IMR-90 (cell line): ENCODE results near the gene SORL1. TPM values are rescaled to one million over a fixed set of nuclear protein-coding genes. Genes with fewer than 3 reads are reported as not detected.

Source experiments
- ATAC-seq: fragments of 200-7000 bp; cut with Tn5 transposase; 2 replicates; pipeline ENCODE4 v1.9.1; 2020; ENCODE audit warnings: low read depth, mild to moderate bottlenecking, moderate library complexity
- BruUV-seq: library from RNA; stranded (reverse); fragments of 400-500 nt; replicated peaks from 2 replicates; lab custom pipeline; 2021; lab: Mats Ljungman, UMichigan
- CTCF ChIA-PET: fragments of 300-600 bp; formaldehyde crosslinking; extraction: SDS; loops from one replicate; lab custom pipeline; 2021; ENCODE audit warnings: antibody characterized with exemption; lab: Yijun Ruan, JAX
- POLR2A ChIA-PET: fragments of 300-600 bp; sonication (Branson Sonifier 250); formaldehyde crosslinking; loops from one replicate; lab custom pipeline; 2022; ENCODE audit warnings: antibody characterized with exemption; ENCODE audit not compliant: unreplicated experiment; lab: Charles Lee
- DNase-seq: peaks from one replicate; pipeline ENCODE4 v3.0.0; 2013
- H2AFZ ChIP-seq: replicated peaks from 2 replicates; pipeline ENCODE3; 2013; ENCODE audit warnings: low read length, mild to moderate bottlenecking; ENCODE audit not compliant: poor library complexity
- H2AK5ac ChIP-seq: 2 replicates; pipeline ENCODE4 v1.6.1; 2013; ENCODE audit warnings: low read depth, low read length, inconsistent platforms
- H2AK9ac ChIP-seq: replicated peaks from 2 replicates; pipeline ENCODE3; 2013; ENCODE audit warnings: mild to moderate bottlenecking, low read depth, low read length, moderate library complexity; ENCODE audit not compliant: poor library complexity
- H2BK120ac ChIP-seq: 2 replicates; pipeline ENCODE4 v1.6.1; 2013; ENCODE audit warnings: low read depth, low read length, inconsistent platforms
- H2BK15ac ChIP-seq: 3 replicates; pipeline ENCODE4 v1.6.1; 2013; ENCODE audit warnings: low read depth, low read length, inconsistent platforms
- H2BK20ac ChIP-seq: 2 replicates; pipeline ENCODE4 v1.6.1; 2013; ENCODE audit warnings: low read depth, mild to moderate bottlenecking, inconsistent platforms, low read length, moderate library complexity
- H2BK5ac ChIP-seq: 2 replicates; pipeline ENCODE4 v1.6.1; 2013; ENCODE audit warnings: mild to moderate bottlenecking, low read depth, low read length, inconsistent platforms; ENCODE audit not compliant: poor library complexity, severe bottlenecking
- H3K14ac ChIP-seq: replicated peaks from 2 replicates; pipeline ENCODE4 v1.6.1; 2013; ENCODE audit warnings: low read depth, low read length, inconsistent platforms
- H3K18ac ChIP-seq: 2 replicates; pipeline ENCODE4 v1.6.1; 2013; ENCODE audit warnings: low read depth, low read length, control low read depth
- H3K23ac ChIP-seq: 2 replicates; pipeline ENCODE4 v1.6.1; 2013; ENCODE audit warnings: low read depth, low read length, inconsistent platforms
- H3K27ac ChIP-seq: 2 replicates; pipeline ENCODE4 v1.5.1; 2013; ENCODE audit warnings: mild to moderate bottlenecking, control low read depth, low read length; ENCODE audit not compliant: insufficient read depth
- H3K27me3 ChIP-seq: 2 replicates; pipeline ENCODE4 v1.6.1; 2013; ENCODE audit warnings: low read length; ENCODE audit not compliant: control insufficient read depth, insufficient read depth
- H3K36me3 ChIP-seq: 2 replicates; pipeline ENCODE4 v1.6.1; 2013; ENCODE audit warnings: low read length, mixed read lengths; ENCODE audit not compliant: control insufficient read depth, insufficient read depth
- H3K4ac ChIP-seq: 2 replicates; pipeline ENCODE4 v1.6.1; 2013; ENCODE audit warnings: low read depth, low read length, inconsistent platforms
- H3K4me1 ChIP-seq: 2 replicates; pipeline ENCODE4 v1.6.1; 2013; ENCODE audit warnings: low read length, mixed read lengths; ENCODE audit not compliant: control insufficient read depth, insufficient read depth
- H3K4me2 ChIP-seq: 2 replicates; pipeline ENCODE4 v1.6.1; 2013; ENCODE audit warnings: low read depth, mild to moderate bottlenecking, control low read depth, low read length, moderate library complexity
- H3K4me3 ChIP-seq: 2 replicates; pipeline ENCODE4 v1.5.1; 2013; ENCODE audit warnings: low read depth, mild to moderate bottlenecking, control low read depth, low read length, moderate library complexity; ENCODE audit not compliant: insufficient read depth
- H3K56ac ChIP-seq: 2 replicates; pipeline ENCODE4 v1.6.1; 2013; ENCODE audit warnings: low read length, inconsistent platforms; ENCODE audit not compliant: insufficient read depth; ENCODE audit errors: extremely low read depth
- H3K79me1 ChIP-seq, 2 experiments: 2 replicates each; pipeline ENCODE4 v1.6.1; 2013; ENCODE audit warnings: low read length in 2 of 2, inconsistent platforms in 1 of 2, low read depth in 1 of 2
- H3K9ac ChIP-seq: 2 replicates; pipeline ENCODE4 v1.6.1; 2013; ENCODE audit warnings: low read depth, low read length, control low read depth
- H3K9me1 ChIP-seq: 2 replicates; pipeline ENCODE4 v1.6.1; 2013; ENCODE audit warnings: low read length, inconsistent platforms; ENCODE audit not compliant: insufficient read depth
- H3K9me3 ChIP-seq: 2 replicates; pipeline ENCODE4 v1.6.1; 2013; ENCODE audit warnings: low read length; ENCODE audit not compliant: control insufficient read depth, insufficient read depth
- H4K20me1 ChIP-seq: 2 replicates; pipeline ENCODE4 v1.6.1; 2013; ENCODE audit warnings: low read length, inconsistent platforms; ENCODE audit not compliant: insufficient read depth
- H4K5ac ChIP-seq: 2 replicates; pipeline ENCODE4 v1.6.1; 2013; ENCODE audit warnings: mild to moderate bottlenecking, low read depth, low read length, control low read depth
- H4K8ac ChIP-seq, 2 experiments: 2 replicates each; pipeline ENCODE4 v1.6.1; 2013; ENCODE audit warnings: low read depth in 2 of 2, low read length in 2 of 2, control low read depth in 1 of 2, inconsistent platforms in 1 of 2
- H4K91ac ChIP-seq: 2 replicates; pipeline ENCODE4 v1.6.1; 2013; ENCODE audit warnings: low read depth, low read length, inconsistent platforms; ENCODE audit not compliant: insufficient read depth
- BHLHE40 ChIP-seq: fragments of 150-350 bp; IDR thresholded peaks from 2 replicates; pipeline ENCODE4 v1.6.1; 2016; ENCODE audit warnings: mild to moderate bottlenecking, low read depth, low read length
- CEBPB ChIP-seq: IDR thresholded peaks from 2 replicates; pipeline ENCODE4 v1.6.1; 2012; ENCODE audit warnings: low read depth, low read length, improper control_type of control experiment
- CHD1 ChIP-seq: IDR thresholded peaks from 2 replicates; pipeline ENCODE4 v1.6.1; 2012; ENCODE audit warnings: low read depth, low read length, improper control_type of control experiment
- ELK1 ChIP-seq: fragments of 150-350 bp; IDR thresholded peaks from 2 replicates; pipeline ENCODE4 v1.6.1; 2016; ENCODE audit warnings: low read depth, mild to moderate bottlenecking, low read length, moderate library complexity, borderline replicate concordance
- FOS ChIP-seq: fragments of 150-350 bp; IDR thresholded peaks from 2 replicates; pipeline ENCODE4 v1.6.1; 2016; ENCODE audit warnings: low read depth, low read length
- MAFK ChIP-seq: IDR thresholded peaks from 2 replicates; pipeline ENCODE4 v1.6.1; 2012; ENCODE audit warnings: low read depth, low read length, improper control_type of control experiment
- MAZ ChIP-seq: IDR thresholded peaks from 2 replicates; pipeline ENCODE4 v1.6.1; 2012; ENCODE audit warnings: low read depth, mild to moderate bottlenecking, low read length, improper control_type of control experiment, moderate library complexity, borderline replicate concordance
- MXI1 ChIP-seq: IDR thresholded peaks from 2 replicates; pipeline ENCODE4 v1.6.1; 2012; ENCODE audit warnings: low read depth, mild to moderate bottlenecking, low read length, moderate library complexity, borderline replicate concordance
- NFE2L2 ChIP-seq: fragments of 150-350 bp; IDR thresholded peaks from 2 replicates; pipeline ENCODE4 v1.6.1; 2016; ENCODE audit warnings: low read depth, mild to moderate bottlenecking, low read length
- POLR2A ChIP-seq: IDR thresholded peaks from 2 replicates; pipeline ENCODE4 v1.6.1; 2012; ENCODE audit warnings: mild to moderate bottlenecking, low read depth, low read length
- RAD21 ChIP-seq: IDR thresholded peaks from 2 replicates; pipeline ENCODE4 v1.6.1; 2012; ENCODE audit warnings: low read length, improper control_type of control experiment
- RCOR1 ChIP-seq: IDR thresholded peaks from 2 replicates; pipeline ENCODE4 v1.6.1; 2012; ENCODE audit warnings: mild to moderate bottlenecking, low read length, improper control_type of control experiment; ENCODE audit not compliant: insufficient replicate concordance
- RFX5 ChIP-seq: IDR thresholded peaks from 2 replicates; pipeline ENCODE4 v1.8.0; 2012; ENCODE audit warnings: low read depth, mild to moderate bottlenecking, low read length, moderate library complexity
- SMC3 ChIP-seq: fragments of 150-350 bp; IDR thresholded peaks from 2 replicates; pipeline ENCODE4 v1.6.1; 2016; ENCODE audit warnings: low read depth, mild to moderate bottlenecking, antibody characterized with exemption, low read length, moderate library complexity
- USF2 ChIP-seq: fragments of 150-350 bp; IDR thresholded peaks from 2 replicates; pipeline ENCODE4 v1.6.1; 2017; ENCODE audit warnings: mild to moderate bottlenecking, antibody characterized with exemption, low read length, low read depth
- WGBS, 2 experiments: methylation state at CpG; one replicate each; pipeline versions ENCODE4 v1.1.5 to v1.1.7; 2013; ENCODE audit warnings: missing lambda C conversion rate in 2 of 2; ENCODE audit not compliant: insufficient read length in 1 of 2; ENCODE audit errors: extremely low coverage in 2 of 2; 5-methylcytosine and 5-hydroxymethylcytosine counted together
- dilution Hi-C: fragments of 300-500 bp; cut with HindIII; formaldehyde crosslinking; loops from one replicate; pipeline ENCODE4 v1.14.3; 2018; ENCODE audit warnings: low sequenced_read_pairs; ENCODE audit not compliant: unreplicated experiment
- in situ Hi-C: fragments of 300-500 bp; cut with MboI; formaldehyde crosslinking; loops from 3 replicates; pipeline ENCODE4 v1.14.3; 2019; ENCODE audit warnings: low sequenced_read_pairs, inconsistent platforms, mixed read lengths
- intact Hi-C: fragments of 100-400 bp; cut with micrococcal nuclease; formaldehyde crosslinking; loops from 2 replicates; pipeline ENCODE4 v1.10.0; 2022
- polyA plus RNA-seq, 3 experiments: library from polyadenylated mRNA; depleted of rRNA; stranded (reverse); fragments of >200 nt; gene quantifications; 2 replicates each; pipeline ENCODE4 v1.2.3, GENCODE V29; 2012; ENCODE audit warnings: low replicate concordance in 1 of 3
- total RNA-seq: library from RNA; depleted of rRNA; stranded (reverse); fragments of >200 nt; gene quantifications from 2 replicates; pipeline ENCODE4 v1.2.3, GENCODE V29; 2012
- TF ChIP-seq, protein P1 (sequence below): conservative IDR thresholded peaks from 2 replicates; pipeline ENCODE4 v1.5.1; 2012; ENCODE audit warnings: mild to moderate bottlenecking, low read depth, low read length, improper control_type of control experiment

Gene SORL1
- total and polyA plus RNA-seq, 2 of the 4 experiments (the other 2 are of a cell fraction), result 1.0 to 2.0 TPM

GRCh38 chr11:121554552-121554951 lies 102.4 kb downstream of the SORL1 start:
- dilution Hi-C loops (no loop called here), in situ Hi-C loops (no loop called here), intact Hi-C loops (no loop called here)
- no peak overlapping the region for H3K4me2 ChIP-seq
- H3K9me3 ChIP-seq, result no peaks in the 10 kb centered on the region
- no peaks in the 10 kb centered on the region for H3K4me1 ChIP-seq
- H4K5ac ChIP-seq, result no peak overlapping the region
- H3K79me1 ChIP-seq, result no peaks in the 10 kb centered on the region
- H2AK9ac ChIP-seq, result no peak overlapping the region
- H3K18ac ChIP-seq, result no peak overlapping the region
- H3K4ac ChIP-seq, result no peak overlapping the region
- H3K56ac ChIP-seq, result no peak overlapping the region
- H2AFZ ChIP-seq, result no peak overlapping the region
- no peaks in the 10 kb centered on the region; the same call in 1 of the 2 replicates for H3K9me1 ChIP-seq
- no peak overlapping the region for H4K91ac ChIP-seq
- DNase-seq (no peak), ATAC-seq (no peak)
- no peak for TF ChIP-seq RCOR1
- no peak for TF ChIP-seq ELK1
- no peak for TF ChIP-seq NFE2L2
- no peak for TF ChIP-seq RAD21
- no peak for TF ChIP-seq SMC3
- TF ChIP-seq CEBPB, result no peak
- TF ChIP-seq, protein P1, sequence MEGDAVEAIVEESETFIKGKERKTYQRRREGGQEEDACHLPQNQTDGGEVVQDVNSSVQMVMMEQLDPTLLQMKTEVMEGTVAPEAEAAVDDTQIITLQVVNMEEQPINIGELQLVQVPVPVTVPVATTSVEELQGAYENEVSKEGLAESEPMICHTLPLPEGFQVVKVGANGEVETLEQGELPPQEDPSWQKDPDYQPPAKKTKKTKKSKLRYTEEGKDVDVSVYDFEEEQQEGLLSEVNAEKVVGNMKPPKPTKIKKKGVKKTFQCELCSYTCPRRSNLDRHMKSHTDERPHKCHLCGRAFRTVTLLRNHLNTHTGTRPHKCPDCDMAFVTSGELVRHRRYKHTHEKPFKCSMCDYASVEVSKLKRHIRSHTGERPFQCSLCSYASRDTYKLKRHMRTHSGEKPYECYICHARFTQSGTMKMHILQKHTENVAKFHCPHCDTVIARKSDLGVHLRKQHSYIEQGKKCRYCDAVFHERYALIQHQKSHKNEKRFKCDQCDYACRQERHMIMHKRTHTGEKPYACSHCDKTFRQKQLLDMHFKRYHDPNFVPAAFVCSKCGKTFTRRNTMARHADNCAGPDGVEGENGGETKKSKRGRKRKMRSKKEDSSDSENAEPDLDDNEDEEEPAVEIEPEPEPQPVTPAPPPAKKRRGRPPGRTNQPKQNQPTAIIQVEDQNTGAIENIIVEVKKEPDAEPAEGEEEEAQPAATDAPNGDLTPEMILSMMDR, result no peak
- no peak for TF ChIP-seq RFX5
- no peak for TF ChIP-seq MAZ
- no peak for TF ChIP-seq POLR2A
- no peak for TF ChIP-seq CHD1
- TF ChIP-seq FOS, result no peak
- TF ChIP-seq BHLHE40, result no peak
- TF ChIP-seq MXI1, result no peak
- no peak for TF ChIP-seq USF2
- TF ChIP-seq MAFK, result no peak
- no peak overlapping the region for H3K14ac ChIP-seq
- H3K9ac ChIP-seq, result no peak overlapping the region
- H2BK120ac ChIP-seq, result no peak overlapping the region
- ChIA-PET CTCF (no interaction called here), POLR2A (interaction anchor here (0.6 kb wide), 1 partner anchor 41 kb away, joined by 3 read pairs; no protein-coding TSS in a partner anchor)
- H2BK20ac ChIP-seq, result no peak overlapping the region
- H3K23ac ChIP-seq, result no peak overlapping the region
- no peak overlapping the region for H3K4me3 ChIP-seq
- no peak overlapping the region for H2AK5ac ChIP-seq
- BruUV-seq, result no TSS peak
- no peaks in the 10 kb centered on the region; the same call in none of the 2 replicates for H3K27me3 ChIP-seq
- no peak overlapping the region for H2BK5ac ChIP-seq
- H3K27ac ChIP-seq, result no peak overlapping the region
- H4K20me1 ChIP-seq, result no peaks in the 10 kb centered on the region
- WGBS, 2 experiments, result no CpG with 5 or more reads among the region's 2 CpGs
- no peaks in the 10 kb centered on the region for H3K36me3 ChIP-seq
- no peak overlapping the region for H4K8ac ChIP-seq
- H2BK15ac ChIP-seq, result no peak overlapping the region
